Heart left ventricle (tissue), 13 donors: ENCODE measurements around the gene DEFB108B.
"Not testable (repeated sequence)": the region's sequence is repeated elsewhere in the genome, so short reads cannot be mapped to it uniquely, and the experiment has no call there.

Source experiments
- POLR2A ChIP-seq, 2 donors: fragments of 450-650 bp; IDR thresholded peaks; one replicate each; pipeline ENCODE4 v1.6.1; 2017; ENCODE audit warnings: antibody characterized with exemption in 2 of 2, mild to moderate bottlenecking in 2 of 2, moderate library complexity in 2 of 2
- TF ChIP-seq, protein P1 (sequence below), 12 donors: fragments of 200-600 bp; sonication (generic) in 4 of 12; IDR thresholded peaks; one replicate each; pipeline versions ENCODE4 v1.5.0 to v1.8.0; 2018 to 2022; ENCODE audit warnings: antibody characterized with exemption in 12 of 12, mild to moderate bottlenecking in 5 of 12
- donor health status: ischemic (EF 13 %, LVEDD 7.1; RV severe dilation, severe dysfunction).
- donor health status: DM: no; HTN: yes; CAD: no.
- donor health status: DM: no; HTN: no; CAD: no.
- donor health status: ischemic (EF 25% LVEDD 6.9; RV normal size, moderate dysfunction).
- donor health status: ischemic (EF 25% LVEDD 5.7; RV mildly dilated, moderate dysfunction).
- donor health status: ischemic (EF 35%, LVEDD 5.7; RV mildly dilated, moderate dysfunction).
- donor health status: nonischemic (EF 11% LVEDD 7.7; RV severe dilation, severe dysfunction).
- donor health status: DM: yes; HTN: yes; CAD: no.
- donor health status: PGD.
- donor health status: ischemic (EF 29% LVEDD 5.4; RV normal size, mild dysfunction).
- donor health status: nonischemic (EF 23%, LVEDD 6.1; RV moderate dilation, normal function).

DNA sequence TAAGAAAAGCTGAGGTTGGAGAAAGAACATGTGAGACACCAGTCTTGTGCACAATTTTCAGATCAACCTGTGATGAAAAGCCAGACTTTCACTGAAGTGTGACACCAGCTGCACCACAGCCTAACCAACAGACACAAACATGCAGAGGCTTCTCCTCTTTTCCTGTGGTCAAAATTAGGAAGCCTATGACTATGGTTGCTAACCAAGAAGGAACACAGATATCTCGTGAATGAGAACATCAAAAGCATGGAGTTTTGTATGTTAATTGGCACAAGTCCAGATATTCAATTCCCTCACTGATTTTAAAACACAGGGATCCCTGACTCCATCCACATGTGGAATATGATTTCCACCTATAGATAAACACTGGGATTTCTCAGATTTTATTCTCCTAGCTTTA is 11.5 kb upstream of the DEFB108B start:
- TF ChIP-seq POLR2A (IDR thresholded peaks at IDR 0.05) = not testable (repeated sequence)
- TF ChIP-seq, protein P1, sequence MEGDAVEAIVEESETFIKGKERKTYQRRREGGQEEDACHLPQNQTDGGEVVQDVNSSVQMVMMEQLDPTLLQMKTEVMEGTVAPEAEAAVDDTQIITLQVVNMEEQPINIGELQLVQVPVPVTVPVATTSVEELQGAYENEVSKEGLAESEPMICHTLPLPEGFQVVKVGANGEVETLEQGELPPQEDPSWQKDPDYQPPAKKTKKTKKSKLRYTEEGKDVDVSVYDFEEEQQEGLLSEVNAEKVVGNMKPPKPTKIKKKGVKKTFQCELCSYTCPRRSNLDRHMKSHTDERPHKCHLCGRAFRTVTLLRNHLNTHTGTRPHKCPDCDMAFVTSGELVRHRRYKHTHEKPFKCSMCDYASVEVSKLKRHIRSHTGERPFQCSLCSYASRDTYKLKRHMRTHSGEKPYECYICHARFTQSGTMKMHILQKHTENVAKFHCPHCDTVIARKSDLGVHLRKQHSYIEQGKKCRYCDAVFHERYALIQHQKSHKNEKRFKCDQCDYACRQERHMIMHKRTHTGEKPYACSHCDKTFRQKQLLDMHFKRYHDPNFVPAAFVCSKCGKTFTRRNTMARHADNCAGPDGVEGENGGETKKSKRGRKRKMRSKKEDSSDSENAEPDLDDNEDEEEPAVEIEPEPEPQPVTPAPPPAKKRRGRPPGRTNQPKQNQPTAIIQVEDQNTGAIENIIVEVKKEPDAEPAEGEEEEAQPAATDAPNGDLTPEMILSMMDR (IDR thresholded peaks at IDR 0.05) = not testable (repeated sequence)
